ENCODE data around the gene CDK5R1.
"Not testable (repeated sequence)": the region's sequence is repeated elsewhere in the genome, so short reads cannot be mapped to it uniquely, and the experiment has no call there.

Gene CDK5R1

GRCh38 chr17:32518646-32519227 lies 31.9 kb downstream of the CDK5R1 start:
- DNase-seq, result no peak

GRCh38 chr17:32519228-32520103 lies 32.7 kb downstream of the CDK5R1 start:
- peak; percentile 28 for DNase-seq

GRCh38 chr17:32520104-32520701 lies 33.4 kb downstream of the CDK5R1 start:
- peak; percentile 12 for DNase-seq

- no peak for DNase-seq
These were observed 34.1 kb downstream of the CDK5R1 start for GRCh38 chr17:32520737-32521404.

- DNase-seq, result no peak
These were observed 36.4 kb downstream of the CDK5R1 start for GRCh38 chr17:32523017-32523680.

- DNase-seq, result no peak
These were observed 37.2 kb downstream of the CDK5R1 start for GRCh38 chr17:32523827-32524552.

- not testable (repeated sequence) for DNase-seq
These were observed 37.7 kb downstream of the CDK5R1 start for GRCh38 chr17:32524553-32524880.

- DNase-seq, result peak; percentile 76
These were observed 38.3 kb downstream of the CDK5R1 start for GRCh38 chr17:32525122-32525521.

- no peak for DNase-seq
These were observed 40.4 kb downstream of the CDK5R1 start for GRCh38 chr17:32527146-32527545.

- DNase-seq, result no peak
These were observed 42.0 kb downstream of the CDK5R1 start for GRCh38 chr17:32528825-32529224.

GRCh38 chr17:32529604-32530003 lies 42.8 kb downstream of the CDK5R1 start:
- DNase-seq, result peak; percentile 15

- DNase-seq, result no peak
These were observed 46.5 kb downstream of the CDK5R1 start for GRCh38 chr17:32533296-32533695.

- DNase-seq, result peak; percentile 70
These were observed 50.2 kb downstream of the CDK5R1 start for GRCh38 chr17:32536736-32537643.
